ENCODE measurements around the gene ST8SIA1.

Gene ST8SIA1

GRCh38 chr12:22248121-22248520 is 86.4 kb downstream of the ST8SIA1 start:
- Histone ChIP-seq H3K4me1 (no peaks in the 10 kb centered on the region), H3K9me3 (no peaks in the 10 kb centered on the region), H3K4me3 (no peak overlapping the region), H3K27ac (no peak overlapping the region), H3K27me3 (no peaks in the 10 kb centered on the region), H3K36me3 (no peaks in the 10 kb centered on the region)
- DNase-seq: no peak
- no peak for TF ChIP-seq CTCF (IDR thresholded peaks at IDR 0.05)
- intact Hi-C loops (cut with DNase I; ENCODE audit: low total_unique reads): no loop called here

GRCh38 chr12:22246217-22246846 is 88.2 kb downstream of the ST8SIA1 start:
- Histone ChIP-seq H3K4me3 (no peak overlapping the region), H3K27ac (no peak overlapping the region), H3K9me3 (no peaks in the 10 kb centered on the region), H3K4me1 (no peaks in the 10 kb centered on the region), H3K36me3 (no peaks in the 10 kb centered on the region), H3K27me3 (no peaks in the 10 kb centered on the region)
- intact Hi-C loops (cut with DNase I; ENCODE audit: low total_unique reads): no loop called here
- TF ChIP-seq CTCF (IDR thresholded peaks at IDR 0.05): no peak
- DNase-seq: no peak

GRCh38 chr12:22242726-22243125 is 91.8 kb downstream of the ST8SIA1 start:
- H3K27me3 ChIP-seq: no peaks in the 10 kb centered on the region
- TF ChIP-seq CTCF (IDR thresholded peaks at IDR 0.05): no peak
- H3K36me3 ChIP-seq: no peaks in the 10 kb centered on the region
- no peaks in the 10 kb centered on the region for H3K4me1 ChIP-seq
- DNase-seq: no peak
- intact Hi-C loops (cut with DNase I; ENCODE audit: low total_unique reads): no loop called here
- H3K27ac ChIP-seq: no peak overlapping the region
- H3K4me3 ChIP-seq: no peak overlapping the region
- no peaks in the 10 kb centered on the region for H3K9me3 ChIP-seq

- no peak overlapping the region for H3K27ac ChIP-seq
- DNase-seq: no peak
- no peak overlapping the region for H3K4me3 ChIP-seq
- H3K36me3 ChIP-seq: no peaks in the 10 kb centered on the region
- no peaks in the 10 kb centered on the region for H3K4me1 ChIP-seq
- intact Hi-C loops (cut with DNase I; ENCODE audit: low total_unique reads): loop anchor here (10.0 kb wide), 1 partner anchor 97 kb away; the partner anchor contains the start of gene ST8SIA1
- TF ChIP-seq CTCF (IDR thresholded peaks at IDR 0.05): no peak
- no peaks in the 10 kb centered on the region for H3K9me3 ChIP-seq
- no peaks in the 10 kb centered on the region for H3K27me3 ChIP-seq
Measured at GRCh38 chr12:22238211-22238610, 96.3 kb downstream of the ST8SIA1 start.

GRCh38 chr12:22234561-22234960 is 99.9 kb downstream of the ST8SIA1 start:
- H3K36me3 ChIP-seq: no peaks in the 10 kb centered on the region
- intact Hi-C loops (cut with DNase I; ENCODE audit: low total_unique reads): loop anchor here (10.0 kb wide), 1 partner anchor 100 kb away; the partner anchor contains the start of gene ST8SIA1
- no peaks in the 10 kb centered on the region for H3K9me3 ChIP-seq
- no peaks in the 10 kb centered on the region for H3K4me1 ChIP-seq
- H3K27ac ChIP-seq: no peak overlapping the region
- no peak for DNase-seq
- no peak for TF ChIP-seq CTCF (IDR thresholded peaks at IDR 0.05)
- no peak overlapping the region for H3K4me3 ChIP-seq
- H3K27me3 ChIP-seq: no peaks in the 10 kb centered on the region
